Activated naive CD8-positive, alpha-beta T cell treated with anti-CD3 and anti-CD28 coated beads, Interleukin-2, amount 10 ng/mL, durations not matched to agents 7 days and 5 days (primary cell): ENCODE results near the gene ASB16. TPM values are rescaled to one million over a fixed set of nuclear protein-coding genes. Genes with fewer than 3 reads are reported as not detected.

ENCODE experiments used
- ATAC-seq: fragments of 150-1000 bp; cut with Tn5 transposase; one replicate; pipeline ENCODE4 v1.10.0; 2021; ENCODE audit warnings: low read depth, moderate library complexity
- POLR2A ChIA-PET: fragments of 350-600 bp; sonication (Branson Sonifier 250); formaldehyde crosslinking; loops from one replicate; lab custom pipeline; 2021; ENCODE audit warnings: antibody characterized with exemption; lab: Charles Lee
- DNase-seq: peaks from one replicate; pipeline ENCODE4 v3.0.0; 2021
- H3K27ac Mint-ChIP-seq: one replicate; pipeline ENCODE4 v1.8.0; 2022; ENCODE audit warnings: mild to moderate bottlenecking, mixed read lengths
- H3K27me3 Mint-ChIP-seq: one replicate; pipeline ENCODE4 v1.8.0; 2022; ENCODE audit warnings: mild to moderate bottlenecking, moderate library complexity, mixed read lengths
- H3K36me3 Mint-ChIP-seq: one replicate; pipeline ENCODE4 v1.8.0; 2021; ENCODE audit warnings: mild to moderate bottlenecking, mixed read lengths
- H3K4me1 Mint-ChIP-seq: one replicate; pipeline ENCODE4 v1.8.0; 2021; ENCODE audit warnings: mixed read lengths
- H3K4me3 Mint-ChIP-seq: one replicate; pipeline ENCODE4 v1.8.0; 2022; ENCODE audit warnings: mild to moderate bottlenecking, moderate library complexity, mixed read lengths
- H3K9me3 Mint-ChIP-seq: one replicate; pipeline ENCODE4 v1.8.0; 2021; ENCODE audit warnings: mixed read lengths
- total RNA-seq, 2 experiments: library from RNA; stranded (reverse); gene quantifications; one replicate each; pipeline ENCODE4 v1.2.3, GENCODE V29; 2021

Gene ASB16
- total RNA-seq, 2 experiments from 2014 or later: 0.19 to 0.51 TPM

GRCh38 chr17:44164476-44164875 lies 6.0 kb upstream of the ASB16 start:
- H3K4me3 Mint-ChIP-seq: no peak overlapping the region
- DNase-seq: no peak
- no peaks in the 10 kb centered on the region for H3K4me1 Mint-ChIP-seq
- H3K27me3 Mint-ChIP-seq: no peaks in the 10 kb centered on the region
- no peak overlapping the region for H3K27ac Mint-ChIP-seq
- no peaks in the 10 kb centered on the region for H3K9me3 Mint-ChIP-seq
- POLR2A ChIA-PET: interaction anchor here (0.6 kb wide), 1 partner anchor 57 kb away, joined by 4 read pairs; no protein-coding TSS in a partner anchor
- no peak for ATAC-seq
- peaks cover 1% of the 10 kb centered on the region for H3K36me3 Mint-ChIP-seq

- DNase-seq (no peak), ATAC-seq (no peak)
- Mint-ChIP-seq H3K9me3 (no peaks in the 10 kb centered on the region), H3K27me3 (no peaks in the 10 kb centered on the region), H3K27ac (no peak overlapping the region), H3K4me1 (no peaks in the 10 kb centered on the region), H3K4me3 (no peak overlapping the region), H3K36me3 (no peaks in the 10 kb centered on the region)
- POLR2A ChIA-PET: no interaction called here
Observed at GRCh38 chr17:44167181-44167861, 3.2 kb upstream of the ASB16 start.

GRCh38 chr17:44170135-44170498 lies 387 bp upstream of the ASB16 start:
- H3K27ac Mint-ChIP-seq: no peak overlapping the region
- ATAC-seq (no peak), DNase-seq (no peak)
- no peaks in the 10 kb centered on the region for H3K4me1 Mint-ChIP-seq
- no peaks in the 10 kb centered on the region for H3K27me3 Mint-ChIP-seq
- no peaks in the 10 kb centered on the region for H3K36me3 Mint-ChIP-seq
- H3K9me3 Mint-ChIP-seq: no peaks in the 10 kb centered on the region
- POLR2A ChIA-PET: interaction anchor here (1.1 to 4.6 kb wide), 2 partner anchors 15 to 32 kb away, joined by 3 to 27 read pairs; partner anchors contain the start of gene TMUB2
- no peak overlapping the region for H3K4me3 Mint-ChIP-seq

GRCh38 chr17:44171931-44172455 lies 1.5 kb downstream of the ASB16 start:
- Mint-ChIP-seq H3K27me3 (no peaks in the 10 kb centered on the region), H3K36me3 (peaks cover 6% of the 10 kb centered on the region), H3K27ac (peak overlapping the region; percentile 33), H3K4me3 (no peak overlapping the region), H3K9me3 (no peaks in the 10 kb centered on the region), H3K4me1 (no peaks in the 10 kb centered on the region)
- ATAC-seq (no peak), DNase-seq (no peak)
- POLR2A ChIA-PET: interaction anchor here (1.0 to 4.6 kb wide), 3 partner anchors 10 to 105 kb away, joined by 3 to 27 read pairs (median 4); partner anchors contain the start of gene TMUB2

- Mint-ChIP-seq H3K27me3 (no peaks in the 10 kb centered on the region), H3K4me3 (no peak overlapping the region), H3K4me1 (no peaks in the 10 kb centered on the region), H3K27ac (no peak overlapping the region), H3K36me3 (peaks cover 10% of the 10 kb centered on the region), H3K9me3 (no peaks in the 10 kb centered on the region)
- POLR2A ChIA-PET: no interaction called here
- ATAC-seq (no peak), DNase-seq (no peak)
Observed at GRCh38 chr17:44174427-44174826, 3.9 kb downstream of the ASB16 start.

GRCh38 chr17:44176257-44176656 lies 5.8 kb downstream of the ASB16 start:
- POLR2A ChIA-PET: interaction anchor here (0.9 kb wide), 1 partner anchor 9 kb away, joined by 3 read pairs; no protein-coding TSS in a partner anchor
- H3K27ac Mint-ChIP-seq: no peak overlapping the region
- H3K4me1 Mint-ChIP-seq: no peaks in the 10 kb centered on the region
- no peak overlapping the region for H3K4me3 Mint-ChIP-seq
- no peaks in the 10 kb centered on the region for H3K27me3 Mint-ChIP-seq
- H3K36me3 Mint-ChIP-seq: peaks cover 10% of the 10 kb centered on the region
- H3K9me3 Mint-ChIP-seq: no peaks in the 10 kb centered on the region
- DNase-seq: no peak
- ATAC-seq: no peak

- POLR2A ChIA-PET: interaction anchor here (0.9 kb wide), 1 partner anchor 9 kb away, joined by 3 read pairs; no protein-coding TSS in a partner anchor
- Mint-ChIP-seq H3K27ac (no peak overlapping the region), H3K4me3 (no peak overlapping the region), H3K9me3 (no peaks in the 10 kb centered on the region), H3K27me3 (no peaks in the 10 kb centered on the region), H3K4me1 (peaks cover 3% of the 10 kb centered on the region), H3K36me3 (peaks cover 14% of the 10 kb centered on the region)
- DNase-seq (no peak), ATAC-seq (no peak)
Observed at GRCh38 chr17:44176671-44177501, 6.4 kb downstream of the ASB16 start.

- H3K4me1 Mint-ChIP-seq: peaks cover 4% of the 10 kb centered on the region
- H3K4me3 Mint-ChIP-seq: no peak overlapping the region
- no peak for ATAC-seq
- POLR2A ChIA-PET: no interaction called here
- no peak for DNase-seq
- no peaks in the 10 kb centered on the region for H3K27me3 Mint-ChIP-seq
- no peaks in the 10 kb centered on the region for H3K9me3 Mint-ChIP-seq
- H3K27ac Mint-ChIP-seq: no peak overlapping the region
- peaks cover 19% of the 10 kb centered on the region for H3K36me3 Mint-ChIP-seq
Observed at GRCh38 chr17:44177640-44178039, 7.1 kb downstream of the ASB16 start.

DNA sequence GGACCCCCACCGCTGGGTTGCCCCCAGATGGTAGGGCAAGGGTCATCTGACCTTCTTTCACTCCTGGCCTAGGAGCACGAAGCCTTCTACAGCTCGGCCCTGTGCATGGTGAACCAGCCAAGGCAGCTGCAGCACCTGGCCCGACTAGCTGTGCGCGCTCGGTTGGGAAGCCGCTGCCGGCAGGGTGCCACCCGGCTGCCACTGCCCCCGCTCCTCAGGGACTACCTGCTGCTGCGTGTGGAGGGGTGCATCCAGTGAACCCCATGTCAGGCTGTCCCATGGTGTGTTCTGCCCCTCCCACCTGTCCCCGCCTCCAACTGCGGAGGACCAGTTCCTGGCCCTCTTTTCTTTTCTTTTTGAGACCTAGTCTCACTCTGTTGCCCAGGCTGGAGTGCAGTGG lies 7.6 kb downstream of the ASB16 start:
- ATAC-seq: no peak
- POLR2A ChIA-PET: no interaction called here
- Mint-ChIP-seq H3K4me3 (no peak overlapping the region), H3K36me3 (peaks cover 19% of the 10 kb centered on the region), H3K27me3 (no peaks in the 10 kb centered on the region), H3K27ac (no peak overlapping the region), H3K9me3 (no peaks in the 10 kb centered on the region), H3K4me1 (peaks cover 4% of the 10 kb centered on the region)
- no peak for DNase-seq

- no peaks in the 10 kb centered on the region for H3K9me3 Mint-ChIP-seq
- H3K27me3 Mint-ChIP-seq: no peaks in the 10 kb centered on the region
- H3K36me3 Mint-ChIP-seq: peaks cover 17% of the 10 kb centered on the region
- no peak for DNase-seq
- H3K27ac Mint-ChIP-seq: no peak overlapping the region
- POLR2A ChIA-PET: no interaction called here
- peaks cover 24% of the 10 kb centered on the region for H3K4me1 Mint-ChIP-seq
- ATAC-seq: no peak
- H3K4me3 Mint-ChIP-seq: no peak overlapping the region
Observed at GRCh38 chr17:44183024-44183423, 12.5 kb downstream of the ASB16 start.

DNA sequence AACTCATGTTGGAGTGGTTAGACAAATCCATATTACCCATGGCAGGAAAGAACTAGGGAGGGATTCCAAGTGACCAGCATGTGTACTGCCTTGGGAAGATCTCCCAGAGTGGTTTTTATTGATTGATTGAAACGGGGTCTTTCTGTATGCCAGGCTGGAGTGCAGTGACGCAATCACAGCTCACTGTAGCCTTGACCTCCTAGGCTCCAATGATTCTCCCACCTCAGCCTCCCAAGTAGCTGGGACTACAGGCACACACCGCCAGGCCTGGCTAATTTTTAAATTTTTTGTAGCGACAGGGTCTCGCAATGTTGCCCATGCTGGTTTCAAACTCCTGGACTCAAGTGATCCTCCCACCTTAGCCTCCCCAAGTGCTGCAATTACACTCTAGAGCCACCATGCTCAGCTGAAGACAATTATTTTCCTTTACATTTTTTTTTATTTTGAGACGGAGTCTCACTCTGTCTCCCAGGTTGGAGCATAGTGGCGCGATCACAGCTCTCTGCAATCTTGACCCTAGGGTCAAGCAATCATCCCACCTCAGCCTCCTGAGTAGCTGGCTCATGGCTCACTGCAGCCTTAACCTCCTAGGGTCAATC lies 13.8 kb downstream of the ASB16 start:
- no peaks in the 10 kb centered on the region for H3K9me3 Mint-ChIP-seq
- H3K27ac Mint-ChIP-seq: no peak overlapping the region
- peaks cover 15% of the 10 kb centered on the region for H3K36me3 Mint-ChIP-seq
- peaks cover 31% of the 10 kb centered on the region for H3K4me1 Mint-ChIP-seq
- H3K27me3 Mint-ChIP-seq: no peaks in the 10 kb centered on the region
- no peak for ATAC-seq
- H3K4me3 Mint-ChIP-seq: peak overlapping the region; percentile 3
- POLR2A ChIA-PET: interaction anchor here (1.2 to 4.2 kb wide), 4 partner anchors 14 to 43 kb away, joined by 3 to 56 read pairs (median 16); partner anchors contain the start of genes ASB16 and ATXN7L3
- DNase-seq: no peak

DNA sequence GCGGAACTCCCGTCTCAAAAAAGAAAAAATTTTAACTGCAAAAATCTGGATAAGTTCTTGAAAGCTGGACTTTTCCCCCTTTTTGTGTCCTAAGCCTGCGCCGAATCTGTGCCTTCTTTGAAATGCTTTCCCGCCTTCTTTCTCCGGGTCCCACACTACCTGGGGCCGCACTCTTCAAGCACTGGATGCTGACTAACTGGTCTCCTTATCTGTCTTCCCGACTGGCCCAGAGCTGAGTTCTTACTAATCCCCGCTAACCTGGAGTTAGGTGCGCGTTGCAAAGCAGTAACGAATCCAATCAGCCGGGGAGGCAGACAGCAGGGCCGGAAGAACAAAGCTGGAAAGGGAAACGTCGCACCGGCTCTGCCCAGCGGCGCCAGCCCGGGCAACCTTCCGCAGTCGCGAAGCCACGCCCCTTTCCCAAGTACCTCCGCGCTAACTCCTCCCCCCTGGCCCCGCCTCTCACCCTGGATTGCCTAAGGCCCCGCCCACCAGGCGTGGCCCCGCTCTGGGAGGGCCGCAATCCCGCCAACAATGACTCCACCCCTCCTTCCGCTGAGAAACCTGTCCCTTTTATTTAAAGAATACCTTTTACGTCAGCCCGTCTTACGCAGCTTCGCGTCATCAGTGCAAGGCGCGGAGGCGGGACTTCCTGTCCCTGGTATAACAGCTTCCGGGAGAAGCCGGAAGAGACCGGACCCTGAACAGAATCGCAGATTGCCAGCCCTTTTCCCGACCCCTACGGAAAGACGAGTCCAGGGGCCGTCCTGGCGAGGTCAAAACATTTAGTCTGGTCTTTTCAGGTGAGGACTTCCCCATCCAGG lies 16.0 kb downstream of the ASB16 start, which contains the start of gene TMUB2:
Gene TMUB2, plus strand, starts transcription at position 666 of the 824 bp plus-strand sequence. CDS start 737 bp downstream, outside the sequence.
- POLR2A ChIA-PET: interaction anchor here (0.6 to 4.2 kb wide), 21 partner anchors 8 to 317 kb away, joined by 3 to 56 read pairs (median 4); partner anchors contain the start of genes ASB16, ATXN7L3, GPATCH8 and GRN
- Mint-ChIP-seq H3K27me3 (no peaks in the 10 kb centered on the region), H3K4me1 (peaks cover 31% of the 10 kb centered on the region), H3K36me3 (peaks cover 20% of the 10 kb centered on the region), H3K9me3 (no peaks in the 10 kb centered on the region), H3K4me3 (peak within 1 kb of the TSS; percentile 99), H3K27ac (peak within 1 kb of the TSS; percentile 99)
- DNase-seq: peak; percentile 99
- ATAC-seq: peak; percentile 86
